Kidney epithelial cell (primary cell): ENCODE data around the gene NTN3. TPM values are rescaled to one million over a fixed set of nuclear protein-coding genes. Genes with fewer than 3 reads are reported as not detected.

Source experiments
- DNase-seq: peaks from one replicate; pipeline ENCODE4 v3.0.0-alpha.2; 2010; ENCODE audit warnings: low read depth
- H3K27me3 ChIP-seq: 2 replicates; pipeline ENCODE4 v1.6.0; 2011; ENCODE audit warnings: low read length; ENCODE audit not compliant: control insufficient read depth, insufficient read depth
- H3K36me3 ChIP-seq: 2 replicates; pipeline ENCODE4 v1.5.1; 2011; ENCODE audit warnings: low read length; ENCODE audit not compliant: control insufficient read depth, insufficient read depth
- H3K4me3 ChIP-seq: 2 replicates; pipeline ENCODE4 v1.5.1; 2011; ENCODE audit warnings: low read depth, mild to moderate bottlenecking, control low read depth, low read length
- total RNA-seq: library from RNA; depleted of rRNA; stranded (reverse); fragments of >200 nt; gene quantifications from 2 replicates; pipeline ENCODE4 v1.2.3, GENCODE V29; 2015
- TF ChIP-seq, protein P1 (sequence below): IDR thresholded peaks from 2 replicates; pipeline ENCODE4 v1.5.1; 2011; ENCODE audit warnings: mild to moderate bottlenecking, moderate library complexity, low read length, control low read depth, inconsistent platforms; ENCODE audit not compliant: insufficient read depth, poor library complexity, severe bottlenecking

The NTN3 gene
- total RNA-seq, 1 donor from 2014 or later, result 0.17 TPM

GRCh38 chr16:2508722-2509400 lies 37.8 kb downstream of the NTN3 start:
- TF ChIP-seq, protein P1, sequence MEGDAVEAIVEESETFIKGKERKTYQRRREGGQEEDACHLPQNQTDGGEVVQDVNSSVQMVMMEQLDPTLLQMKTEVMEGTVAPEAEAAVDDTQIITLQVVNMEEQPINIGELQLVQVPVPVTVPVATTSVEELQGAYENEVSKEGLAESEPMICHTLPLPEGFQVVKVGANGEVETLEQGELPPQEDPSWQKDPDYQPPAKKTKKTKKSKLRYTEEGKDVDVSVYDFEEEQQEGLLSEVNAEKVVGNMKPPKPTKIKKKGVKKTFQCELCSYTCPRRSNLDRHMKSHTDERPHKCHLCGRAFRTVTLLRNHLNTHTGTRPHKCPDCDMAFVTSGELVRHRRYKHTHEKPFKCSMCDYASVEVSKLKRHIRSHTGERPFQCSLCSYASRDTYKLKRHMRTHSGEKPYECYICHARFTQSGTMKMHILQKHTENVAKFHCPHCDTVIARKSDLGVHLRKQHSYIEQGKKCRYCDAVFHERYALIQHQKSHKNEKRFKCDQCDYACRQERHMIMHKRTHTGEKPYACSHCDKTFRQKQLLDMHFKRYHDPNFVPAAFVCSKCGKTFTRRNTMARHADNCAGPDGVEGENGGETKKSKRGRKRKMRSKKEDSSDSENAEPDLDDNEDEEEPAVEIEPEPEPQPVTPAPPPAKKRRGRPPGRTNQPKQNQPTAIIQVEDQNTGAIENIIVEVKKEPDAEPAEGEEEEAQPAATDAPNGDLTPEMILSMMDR, result no peak
- DNase-seq, result no peak
- no peak overlapping the region for H3K4me3 ChIP-seq
- no peaks in the 10 kb centered on the region for H3K36me3 ChIP-seq
- no peaks in the 10 kb centered on the region for H3K27me3 ChIP-seq

- no peak overlapping the region for H3K4me3 ChIP-seq
- no peaks in the 10 kb centered on the region for H3K36me3 ChIP-seq
- H3K27me3 ChIP-seq, result no peaks in the 10 kb centered on the region
- TF ChIP-seq, protein P1, result no peak
- DNase-seq, result no peak
These were observed 40.2 kb downstream of the NTN3 start for GRCh38 chr16:2511128-2511800.

- no peak for DNase-seq
- TF ChIP-seq, protein P1, result no peak
- H3K27me3 ChIP-seq, result no peaks in the 10 kb centered on the region
- H3K4me3 ChIP-seq, result no peak overlapping the region
- H3K36me3 ChIP-seq, result no peaks in the 10 kb centered on the region
These were observed 41.1 kb downstream of the NTN3 start for GRCh38 chr16:2511996-2512734.

DNA sequence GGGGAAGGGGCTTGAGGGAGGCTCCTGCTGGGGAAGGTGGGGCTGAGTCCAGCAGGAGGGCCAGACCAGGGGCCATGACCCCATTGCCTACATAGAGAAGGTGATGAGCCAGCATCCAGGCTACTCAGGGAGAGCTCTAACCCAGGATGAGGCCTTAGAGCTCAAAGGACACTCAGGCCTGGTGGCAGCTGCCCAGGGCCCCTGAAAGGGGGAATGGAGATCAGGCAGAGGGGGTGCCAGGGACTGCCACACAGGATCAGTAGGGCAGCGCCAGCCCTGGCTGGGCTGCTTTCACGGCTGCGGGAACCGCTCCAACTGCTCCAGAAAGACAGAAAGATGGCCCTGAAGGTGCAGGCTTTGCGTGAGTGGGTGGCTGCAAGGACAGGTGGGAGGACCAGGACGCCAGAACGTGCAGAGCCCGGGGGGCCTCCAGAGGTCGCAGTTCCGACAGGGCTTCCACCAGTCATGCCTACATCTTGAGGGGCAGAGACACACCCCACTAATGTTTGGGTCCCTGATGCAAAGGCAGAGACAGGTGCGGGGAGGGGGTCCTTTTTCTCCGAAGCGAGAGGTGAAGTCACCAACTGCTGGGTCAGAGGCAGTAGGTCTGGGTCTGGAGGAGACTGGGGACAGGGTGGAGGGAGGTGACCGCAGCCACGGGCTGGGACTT lies 41.8 kb downstream of the NTN3 start:
- no peak for DNase-seq
- peak overlapping the region; percentile 93 for H3K4me3 ChIP-seq
- TF ChIP-seq, protein P1, result peak; percentile 11

DNA sequence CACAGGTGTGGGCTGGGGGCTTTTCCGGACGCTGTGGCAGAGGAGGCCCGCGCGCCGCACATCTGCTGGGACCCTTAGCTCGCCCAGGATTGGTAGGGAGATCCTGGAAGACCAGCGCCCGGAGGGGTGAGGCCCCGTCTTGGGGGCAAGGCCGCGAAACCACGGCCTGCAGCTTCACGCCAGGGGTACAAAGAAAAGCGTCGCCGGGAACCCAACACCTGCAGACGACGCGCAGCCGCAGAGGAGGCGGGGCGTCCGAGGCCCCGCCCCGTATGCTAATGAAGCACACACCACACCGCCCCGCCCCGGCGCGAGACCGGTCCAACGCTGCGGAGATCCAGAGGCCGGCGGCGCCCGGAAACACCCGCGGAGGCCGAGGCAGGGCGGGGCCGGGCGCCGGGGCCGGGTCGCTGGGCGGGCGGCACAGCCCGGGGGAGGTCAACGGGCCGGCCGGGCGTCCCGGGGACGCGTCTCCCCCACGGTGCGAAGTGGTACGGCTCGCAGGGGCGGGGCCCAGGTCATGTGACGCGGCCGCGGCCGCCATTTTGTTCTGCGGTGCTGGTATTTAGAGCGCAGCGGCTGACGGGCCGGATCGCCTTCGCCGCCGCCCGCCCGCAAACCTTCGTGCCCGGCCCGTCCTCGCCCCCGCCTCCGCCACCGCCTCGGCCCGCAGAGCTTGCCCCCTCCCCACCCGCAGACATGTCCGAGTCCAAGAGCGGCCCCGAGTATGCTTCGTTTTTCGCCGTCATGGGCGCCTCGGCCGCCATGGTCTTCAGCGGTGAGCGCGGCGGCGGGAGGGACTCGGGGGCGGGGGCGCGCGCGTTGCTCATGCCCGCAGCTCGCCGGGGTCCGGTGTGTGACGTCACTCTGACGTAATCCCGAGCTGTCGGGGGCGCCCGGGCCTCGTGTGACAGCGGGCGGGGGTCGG lies 42.6 kb downstream of the NTN3 start, which contains the start of gene ATP6V0C:
ATP6V0C (plus strand) TSS at position 548 of the 928 bp plus-strand sequence; CDS start at position 700, 152 bp downstream.
- no peaks in the 10 kb centered on the region for H3K27me3 ChIP-seq
- H3K36me3 ChIP-seq, result no peaks in the 10 kb centered on the region
- peak; percentile 48 for DNase-seq
- TF ChIP-seq, protein P1, result no peak
- peak within 1 kb of the TSS; percentile 93 for H3K4me3 ChIP-seq

More for the DNA sequence above, 41.8 kb downstream of the NTN3 start:
- no peaks in the 10 kb centered on the region for H3K27me3 ChIP-seq
- no peaks in the 10 kb centered on the region for H3K36me3 ChIP-seq
